KOPT-K1 (cell line): ENCODE measurements around the gene RAD23A.

Experiments used
- H3K27ac ChIP-seq: fragments of 200-600 bp; sonication (generic); 2 replicates; pipeline ENCODE4 v1.5.1; 2016; ENCODE audit warnings: antibody characterized with exemption, mild to moderate bottlenecking, low read depth, low read length; ENCODE audit not compliant: poor library complexity, severe bottlenecking
- H3K36me3 ChIP-seq: fragments of 200-600 bp; sonication (generic); 2 replicates; pipeline ENCODE4 v1.5.1; 2017; ENCODE audit warnings: antibody characterized with exemption, mild to moderate bottlenecking, low read length, moderate library complexity; ENCODE audit not compliant: insufficient read depth
- H3K9me3 ChIP-seq: fragments of 200-600 bp; sonication (generic); 2 replicates; pipeline ENCODE4 v1.5.1; 2017; ENCODE audit warnings: antibody characterized with exemption, low read length, mild to moderate bottlenecking; ENCODE audit not compliant: insufficient read depth, poor library complexity, severe bottlenecking

Gene RAD23A

DNA sequence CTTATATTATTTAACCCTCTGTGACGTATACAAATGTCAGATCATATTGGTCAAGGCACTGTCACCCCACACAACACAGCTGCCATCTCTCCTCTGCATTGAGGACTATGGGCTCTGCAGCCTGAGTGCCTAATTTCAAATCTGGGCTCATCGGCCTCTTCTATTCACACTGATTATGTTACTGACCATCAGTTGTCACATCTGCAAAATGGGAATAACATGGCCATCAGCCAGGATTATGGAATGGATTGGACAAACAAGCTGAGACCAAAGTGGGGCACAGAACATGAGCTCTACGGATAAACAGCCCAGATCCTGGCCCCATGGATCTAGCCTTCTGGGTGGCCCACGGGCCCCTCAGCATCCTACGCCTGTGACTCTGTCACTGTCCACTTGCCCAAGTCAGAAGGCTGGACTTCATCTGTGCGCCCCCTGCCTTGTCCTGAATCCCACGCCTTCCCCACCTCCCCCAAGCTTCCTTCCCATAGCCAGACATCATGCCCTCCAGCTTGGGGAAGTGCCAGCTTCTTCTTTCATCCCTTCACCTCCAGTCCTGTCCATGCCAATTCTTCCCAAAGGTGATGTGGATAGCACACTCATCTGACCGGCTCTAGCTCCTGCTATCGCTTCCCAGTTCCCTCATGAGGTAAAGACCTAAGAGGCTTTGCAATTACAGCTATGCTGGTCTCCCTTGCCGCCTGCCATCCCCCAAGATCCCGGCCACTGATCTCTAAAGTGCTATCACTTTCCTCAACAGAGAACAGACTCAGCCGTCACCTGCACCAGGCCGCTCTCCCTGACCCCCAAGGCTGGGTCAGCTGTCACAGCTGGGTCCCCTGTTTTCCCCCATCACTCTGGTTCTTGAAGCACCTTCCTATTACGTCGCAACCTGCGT lies 13.0 kb upstream of the RAD23A start:
- Histone ChIP-seq H3K9me3 (no peaks in the 10 kb centered on the region), H3K27ac (peak overlapping the region; percentile 88), H3K36me3 (peaks cover 42% of the 10 kb centered on the region)

DNA sequence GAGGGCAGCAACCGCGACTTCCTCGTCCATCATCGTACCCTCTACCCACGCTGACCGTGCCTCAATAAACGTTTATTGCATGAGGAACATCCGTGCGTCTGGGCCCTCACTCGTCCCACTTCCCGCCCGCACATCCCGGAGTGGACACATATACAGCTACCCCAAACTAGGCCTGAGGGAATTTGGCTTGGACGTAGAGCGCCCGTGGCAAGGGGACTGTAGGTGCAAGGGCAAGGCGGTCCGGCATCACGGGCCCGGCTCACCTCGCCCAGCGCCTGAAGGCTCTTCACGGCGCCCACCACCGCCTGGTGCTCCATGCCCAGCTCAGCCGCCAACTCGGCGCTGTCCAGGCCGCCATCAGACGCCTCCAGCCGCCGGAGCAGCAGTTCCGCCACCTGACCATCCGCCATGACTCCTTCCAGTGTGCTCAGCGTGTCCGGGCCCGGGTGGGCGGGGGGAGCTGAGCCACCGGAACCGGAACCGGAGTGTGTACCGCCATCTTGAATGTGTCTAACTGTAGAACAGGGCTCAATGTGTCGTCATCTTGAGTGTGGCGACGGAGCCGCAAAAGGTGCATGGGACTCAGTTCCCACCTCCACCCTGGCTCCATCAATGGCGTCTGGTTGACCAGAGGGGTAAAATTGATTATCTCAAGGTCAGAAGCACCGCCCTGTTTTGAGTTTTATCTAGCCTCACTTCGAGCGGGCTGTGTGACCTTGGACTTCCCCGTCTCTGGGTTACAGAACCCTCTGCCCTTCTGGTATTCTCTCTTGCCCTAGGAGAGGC lies 12.2 kb upstream of the RAD23A start, which contains the start of gene FARSA:
FARSA (minus strand) TSS at position 425 of the 786 bp plus-strand sequence; CDS start at position 410, 15 bp downstream.
- H3K9me3 ChIP-seq, result no peaks in the 10 kb centered on the region
- peak within 1 kb of the TSS; percentile 88 for H3K27ac ChIP-seq
- H3K36me3 ChIP-seq, result peaks cover 34% of the 10 kb centered on the region

DNA sequence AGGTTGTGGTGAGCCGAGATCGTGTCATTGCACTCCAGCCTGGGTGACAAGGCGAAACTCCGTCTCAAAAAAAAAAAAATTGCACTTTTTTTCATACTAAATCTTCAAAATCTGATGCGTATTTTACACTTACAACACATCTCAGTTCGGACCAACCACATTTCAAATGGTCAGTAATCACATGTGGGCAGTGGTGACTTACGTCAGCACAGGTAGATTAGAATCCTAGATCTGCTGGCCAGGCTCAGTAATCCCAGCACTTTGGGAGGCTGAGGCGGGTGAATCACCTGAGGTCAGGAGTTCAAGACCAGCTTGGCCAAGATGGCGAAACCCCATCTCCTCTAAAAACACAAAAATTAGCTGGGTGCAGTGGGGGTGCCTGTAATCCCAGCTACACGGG lies 10.6 kb upstream of the RAD23A start:
- Histone ChIP-seq H3K36me3 (peaks cover 31% of the 10 kb centered on the region), H3K9me3 (no peaks in the 10 kb centered on the region), H3K27ac (peak overlapping the region; percentile 99)

DNA sequence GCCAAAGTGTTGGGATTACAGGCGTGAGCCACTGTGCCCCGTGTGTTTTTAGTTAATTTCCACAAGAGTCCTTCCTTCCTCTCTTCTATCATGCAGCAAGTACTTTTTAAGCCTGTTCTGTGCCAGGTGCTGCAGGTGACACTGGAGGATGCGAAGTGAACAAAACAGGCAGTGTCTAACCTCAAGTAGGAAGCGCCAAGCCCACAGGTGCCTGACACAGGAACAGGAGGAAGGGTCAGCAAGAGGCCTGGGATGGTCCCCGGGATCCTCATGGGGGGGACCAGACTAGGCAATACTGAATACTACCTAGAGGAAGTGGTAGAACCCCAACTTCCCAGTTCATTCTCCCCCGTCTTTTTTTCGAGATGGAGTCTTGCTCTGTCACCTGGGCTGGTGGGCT lies 9.1 kb upstream of the RAD23A start:
- Histone ChIP-seq H3K27ac (peak overlapping the region; percentile 99), H3K36me3 (peaks cover 31% of the 10 kb centered on the region), H3K9me3 (no peaks in the 10 kb centered on the region)

DNA sequence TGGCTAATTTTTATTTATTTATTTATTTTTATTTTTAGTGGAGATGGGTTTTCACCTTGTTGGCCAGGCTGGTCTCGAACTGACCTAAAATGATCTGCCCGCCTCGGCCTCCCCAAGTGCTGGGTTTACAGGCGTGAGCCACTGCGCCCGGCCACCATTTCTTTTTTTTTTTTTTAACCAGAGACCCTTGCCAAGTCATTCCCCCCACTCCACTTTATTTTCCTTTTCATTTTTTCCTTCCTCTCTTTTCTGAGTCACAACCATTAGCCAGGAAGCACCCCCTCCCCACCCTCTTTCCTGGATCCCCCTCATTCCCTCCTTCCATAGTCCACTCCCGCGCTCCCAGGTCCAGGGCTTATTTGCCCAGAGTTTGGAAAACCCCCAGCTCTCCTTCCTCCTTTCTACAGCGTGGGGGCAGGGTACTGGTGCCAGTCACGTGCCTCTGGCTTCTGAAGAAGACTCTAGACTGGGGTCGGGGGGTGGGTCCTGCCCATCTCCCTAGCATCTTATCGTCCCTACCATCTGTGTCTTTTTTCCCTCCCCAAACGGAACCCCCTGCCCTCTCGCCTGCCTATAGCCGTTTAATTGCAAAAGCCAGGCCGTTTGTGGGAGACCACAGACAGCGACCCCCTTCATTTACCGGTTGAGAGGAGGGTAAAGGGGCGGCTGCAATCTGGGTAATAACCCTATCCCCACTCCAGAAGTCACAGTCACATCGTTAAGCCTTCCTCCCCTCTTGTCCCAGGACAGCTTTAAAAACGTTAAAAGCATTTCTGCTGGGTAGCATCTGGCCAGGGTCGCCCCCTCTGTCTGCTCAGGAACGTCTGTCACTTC lies 8.4 kb upstream of the RAD23A start:
- Histone ChIP-seq H3K9me3 (no peaks in the 10 kb centered on the region), H3K36me3 (peaks cover 36% of the 10 kb centered on the region), H3K27ac (peak overlapping the region; percentile 99)

DNA sequence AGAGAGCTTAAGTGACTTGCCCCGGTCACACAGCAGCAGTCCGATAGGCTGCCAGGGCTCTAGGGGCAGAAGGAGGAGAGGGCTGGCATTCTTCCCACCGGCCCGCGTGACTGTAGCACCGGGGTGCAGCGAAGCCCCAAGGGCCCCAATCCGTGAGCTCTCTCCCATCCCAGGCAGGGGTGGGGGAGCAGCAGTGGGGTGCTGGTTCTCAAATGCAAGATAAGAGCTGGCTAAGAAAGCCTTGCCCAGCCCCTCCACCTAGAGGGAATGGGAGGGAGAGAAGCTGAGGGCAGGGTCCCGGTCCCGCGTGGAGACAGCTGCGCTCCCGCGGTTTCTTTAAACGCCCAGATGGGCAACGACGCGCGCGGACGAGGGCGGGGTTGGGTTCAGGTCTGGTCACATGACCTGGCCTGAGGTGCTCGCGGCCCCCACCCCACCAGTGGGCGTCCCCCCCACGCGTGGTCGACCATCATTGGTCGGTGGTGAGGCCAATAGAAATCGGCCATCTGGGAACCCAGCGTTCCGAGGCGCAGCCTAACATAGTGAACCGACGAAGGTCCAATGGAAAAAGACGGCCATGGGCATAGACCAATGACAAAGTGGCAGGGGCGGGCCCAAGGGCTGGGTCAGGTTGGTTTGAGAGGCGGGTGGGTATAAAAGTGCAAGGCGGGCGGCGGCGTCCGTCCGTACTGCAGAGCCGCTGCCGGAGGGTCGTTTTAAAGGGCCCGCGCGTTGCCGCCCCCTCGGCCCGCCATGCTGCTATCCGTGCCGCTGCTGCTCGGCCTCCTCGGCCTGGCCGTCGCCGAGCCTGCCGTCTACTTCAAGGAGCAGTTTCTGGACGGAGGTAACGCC lies 7.5 kb upstream of the RAD23A start, which contains the start of gene CALR:
CALR (plus strand) TSS at position 683 of the 852 bp plus-strand sequence; CDS start at position 754, 71 bp downstream.
- H3K27ac ChIP-seq, result peak within 1 kb of the TSS; percentile 99
- peaks cover 44% of the 10 kb centered on the region for H3K36me3 ChIP-seq
- no peaks in the 10 kb centered on the region for H3K9me3 ChIP-seq

DNA sequence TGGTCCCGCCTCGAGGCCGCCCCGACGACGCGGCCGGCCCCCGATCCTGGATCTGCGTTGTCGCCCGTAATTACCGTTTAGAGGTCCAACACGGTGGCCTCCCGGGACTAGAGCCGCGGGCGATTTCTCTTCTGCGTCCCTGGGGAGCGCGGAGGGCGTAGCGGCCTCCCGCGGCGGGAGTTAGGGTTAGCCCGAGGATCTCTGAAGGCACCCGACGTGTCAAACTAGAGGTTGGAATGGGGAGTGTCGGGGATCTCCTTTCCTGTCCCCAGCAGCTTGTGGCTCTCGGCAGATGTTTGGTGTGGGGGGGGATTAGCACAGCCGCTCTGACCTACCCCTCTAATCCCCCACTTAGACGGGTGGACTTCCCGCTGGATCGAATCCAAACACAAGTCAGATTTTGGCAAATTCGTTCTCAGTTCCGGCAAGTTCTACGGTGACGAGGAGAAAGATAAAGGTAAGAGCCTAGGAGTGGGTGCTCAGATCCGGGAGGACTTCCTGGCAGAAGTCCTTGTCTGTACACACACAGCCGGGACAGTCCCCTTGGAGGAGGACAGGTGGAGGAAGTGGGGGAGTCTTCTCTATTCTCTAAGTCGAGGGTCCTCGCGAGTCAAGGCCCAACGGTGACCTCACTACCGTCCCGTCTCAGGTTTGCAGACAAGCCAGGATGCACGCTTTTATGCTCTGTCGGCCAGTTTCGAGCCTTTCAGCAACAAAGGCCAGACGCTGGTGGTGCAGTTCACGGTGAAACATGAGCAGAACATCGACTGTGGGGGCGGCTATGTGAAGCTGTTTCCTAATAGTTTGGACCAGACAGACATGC lies 6.7 kb upstream of the RAD23A start:
- Histone ChIP-seq H3K27ac (peak overlapping the region; percentile 99), H3K36me3 (peaks cover 53% of the 10 kb centered on the region), H3K9me3 (no peaks in the 10 kb centered on the region)

DNA sequence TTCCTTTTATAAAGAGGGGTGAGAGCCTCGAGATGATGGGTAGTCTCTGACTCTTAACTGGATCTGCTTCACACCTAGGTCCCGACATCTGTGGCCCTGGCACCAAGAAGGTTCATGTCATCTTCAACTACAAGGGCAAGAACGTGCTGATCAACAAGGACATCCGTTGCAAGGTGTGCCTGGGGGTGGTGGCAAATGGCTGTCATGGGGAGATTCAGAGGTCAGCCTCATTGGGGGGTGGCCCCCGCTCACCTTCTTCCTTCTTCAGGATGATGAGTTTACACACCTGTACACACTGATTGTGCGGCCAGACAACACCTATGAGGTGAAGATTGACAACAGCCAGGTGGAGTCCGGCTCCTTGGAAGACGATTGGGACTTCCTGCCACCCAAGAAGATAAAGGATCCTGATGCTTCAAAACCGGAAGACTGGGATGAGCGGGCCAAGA lies 5.7 kb upstream of the RAD23A start:
- peak overlapping the region; percentile 99 for H3K27ac ChIP-seq
- peaks cover 63% of the 10 kb centered on the region for H3K36me3 ChIP-seq

DNA sequence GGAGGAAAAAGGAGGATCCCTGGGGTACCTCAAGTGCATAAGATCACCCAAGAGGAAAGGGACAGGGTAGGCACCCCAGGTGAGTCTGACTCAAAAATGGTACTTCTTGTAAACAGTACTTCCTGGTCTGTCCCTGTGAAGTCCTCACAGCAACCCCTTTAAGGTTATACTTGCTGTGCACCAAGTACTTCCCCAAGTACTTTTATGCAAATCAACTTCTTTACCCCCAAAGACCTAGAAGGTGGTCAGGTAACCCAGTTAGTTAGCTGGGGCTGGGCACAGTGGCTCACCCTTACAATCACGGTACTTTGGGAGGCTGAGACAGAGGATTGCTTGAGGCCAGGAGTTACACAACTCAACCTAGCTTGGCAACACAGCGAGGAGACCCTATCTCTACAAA lies 4.8 kb upstream of the RAD23A start:
- H3K27ac ChIP-seq, result peak overlapping the region; percentile 99
- no peaks in the 10 kb centered on the region for H3K9me3 ChIP-seq
- peaks cover 66% of the 10 kb centered on the region for H3K36me3 ChIP-seq

More for the DNA sequence above, 5.7 kb upstream of the RAD23A start:
- no peaks in the 10 kb centered on the region for H3K9me3 ChIP-seq

DNA sequence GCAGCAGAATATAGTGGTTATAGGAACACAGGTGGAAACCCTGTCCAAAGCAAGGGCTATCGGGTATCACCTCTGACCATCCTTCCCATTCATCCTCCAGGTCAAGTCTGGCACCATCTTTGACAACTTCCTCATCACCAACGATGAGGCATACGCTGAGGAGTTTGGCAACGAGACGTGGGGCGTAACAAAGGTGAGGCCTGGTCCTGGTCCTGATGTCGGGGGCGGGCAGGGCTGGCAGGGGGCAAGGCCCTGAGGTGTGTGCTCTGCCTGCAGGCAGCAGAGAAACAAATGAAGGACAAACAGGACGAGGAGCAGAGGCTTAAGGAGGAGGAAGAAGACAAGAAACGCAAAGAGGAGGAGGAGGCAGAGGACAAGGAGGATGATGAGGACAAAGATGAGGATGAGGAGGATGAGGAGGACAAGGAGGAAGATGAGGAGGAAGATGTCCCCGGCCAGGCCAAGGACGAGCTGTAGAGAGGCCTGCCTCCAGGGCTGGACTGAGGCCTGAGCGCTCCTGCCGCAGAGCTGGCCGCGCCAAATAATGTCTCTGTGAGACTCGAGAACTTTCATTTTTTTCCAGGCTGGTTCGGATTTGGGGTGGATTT lies 2.1 kb upstream of the RAD23A start:
- Histone ChIP-seq H3K36me3 (peaks cover 81% of the 10 kb centered on the region), H3K9me3 (no peaks in the 10 kb centered on the region), H3K27ac (peak overlapping the region; percentile 21)

DNA sequence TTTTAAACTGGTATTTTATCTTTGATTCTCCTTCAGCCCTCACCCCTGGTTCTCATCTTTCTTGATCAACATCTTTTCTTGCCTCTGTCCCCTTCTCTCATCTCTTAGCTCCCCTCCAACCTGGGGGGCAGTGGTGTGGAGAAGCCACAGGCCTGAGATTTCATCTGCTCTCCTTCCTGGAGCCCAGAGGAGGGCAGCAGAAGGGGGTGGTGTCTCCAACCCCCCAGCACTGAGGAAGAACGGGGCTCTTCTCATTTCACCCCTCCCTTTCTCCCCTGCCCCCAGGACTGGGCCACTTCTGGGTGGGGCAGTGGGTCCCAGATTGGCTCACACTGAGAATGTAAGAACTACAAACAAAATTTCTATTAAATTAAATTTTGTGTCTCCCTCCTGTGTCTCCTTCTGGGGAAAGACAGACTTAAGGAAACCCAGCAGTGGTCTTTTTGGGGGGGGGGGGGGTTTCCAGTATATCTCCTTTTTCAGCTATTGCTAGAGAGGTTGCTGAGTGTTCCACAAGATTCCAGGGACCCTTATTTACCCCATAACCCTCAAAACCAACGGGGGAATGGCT lies 1.5 kb upstream of the RAD23A start:
- Histone ChIP-seq H3K9me3 (no peaks in the 10 kb centered on the region), H3K36me3 (peaks cover 83% of the 10 kb centered on the region), H3K27ac (no peak overlapping the region)

DNA sequence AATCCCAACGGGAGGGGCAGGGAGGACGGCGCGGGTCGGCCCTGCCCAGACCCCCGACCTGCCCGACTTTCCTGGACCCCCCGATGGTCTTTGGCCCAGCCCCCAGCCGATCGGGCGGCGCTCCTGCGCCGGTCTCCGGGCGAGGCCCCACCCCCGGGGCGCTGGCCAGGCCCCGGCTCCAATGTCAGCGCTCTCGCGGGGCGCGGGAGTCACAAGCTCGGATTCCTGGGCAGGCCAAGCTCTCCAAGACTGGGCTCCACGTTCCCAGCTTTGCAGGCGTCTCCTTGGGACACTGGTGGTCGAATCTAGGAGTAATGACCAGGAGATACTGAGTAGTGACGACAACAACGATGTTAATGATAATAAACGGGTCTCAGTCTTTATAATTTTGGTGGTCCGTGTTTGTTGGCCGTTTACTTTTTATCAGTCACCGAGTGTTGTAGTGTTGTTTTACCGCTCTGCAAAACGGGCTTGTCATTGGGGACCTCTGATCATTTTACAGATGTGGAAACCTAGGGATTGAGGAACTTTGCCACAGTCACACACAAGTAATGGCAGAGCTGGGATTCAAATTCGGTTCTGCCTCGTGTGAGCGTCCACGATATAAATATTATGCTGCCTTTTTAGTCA lies 545 bp downstream of the RAD23A start:
- H3K36me3 ChIP-seq, result peaks cover 83% of the 10 kb centered on the region
- H3K9me3 ChIP-seq, result no peaks in the 10 kb centered on the region
- peak overlapping the region; percentile 89 for H3K27ac ChIP-seq
